Osteocyte (in vitro differentiated cells): ENCODE measurements around the gene SP6. TPM values are rescaled to one million over a fixed set of nuclear protein-coding genes. Genes with fewer than 3 reads are reported as not detected.

Experiments used
- DNase-seq: peaks from one replicate; pipeline ENCODE4 v3.0.0; 2021; ENCODE audit warnings: mixed read lengths; ENCODE audit not compliant: unreplicated experiment; ENCODE audit errors: extremely low spot score
- H3K27ac Mint-ChIP-seq: one replicate; pipeline ENCODE4 v1.8.0; 2021; ENCODE audit warnings: mild to moderate bottlenecking, mixed read lengths; ENCODE audit not compliant: unreplicated experiment
- H3K27me3 Mint-ChIP-seq: one replicate; pipeline ENCODE4 v1.8.0; 2021; ENCODE audit warnings: mixed read lengths; ENCODE audit not compliant: unreplicated experiment
- H3K36me3 Mint-ChIP-seq: one replicate; pipeline ENCODE4 v1.8.0; 2021; ENCODE audit warnings: mixed read lengths; ENCODE audit not compliant: unreplicated experiment
- H3K4me1 Mint-ChIP-seq: one replicate; pipeline ENCODE4 v1.8.0; 2021; ENCODE audit warnings: mixed read lengths; ENCODE audit not compliant: unreplicated experiment
- H3K4me3 Mint-ChIP-seq: one replicate; pipeline ENCODE4 v1.8.0; 2021; ENCODE audit warnings: mild to moderate bottlenecking, moderate library complexity, mixed read lengths; ENCODE audit not compliant: unreplicated experiment
- H3K9me3 Mint-ChIP-seq: one replicate; pipeline ENCODE4 v1.8.0; 2021; ENCODE audit warnings: mixed read lengths; ENCODE audit not compliant: unreplicated experiment
- total RNA-seq: library from RNA; stranded (reverse); gene quantifications from 2 replicates; pipeline ENCODE4 v1.2.1, GENCODE V29; 2021
- TF ChIP-seq, protein P1 (sequence below): fragments of 200-600 bp; sonication (generic); IDR thresholded peaks from 2 replicates; pipeline ENCODE4 v1.5.0; 2021; ENCODE audit warnings: antibody characterized with exemption, mild to moderate bottlenecking, moderate library complexity

Gene SP6
- total RNA-seq, 1 donor from 2014 or later: 0.16 TPM

DNA sequence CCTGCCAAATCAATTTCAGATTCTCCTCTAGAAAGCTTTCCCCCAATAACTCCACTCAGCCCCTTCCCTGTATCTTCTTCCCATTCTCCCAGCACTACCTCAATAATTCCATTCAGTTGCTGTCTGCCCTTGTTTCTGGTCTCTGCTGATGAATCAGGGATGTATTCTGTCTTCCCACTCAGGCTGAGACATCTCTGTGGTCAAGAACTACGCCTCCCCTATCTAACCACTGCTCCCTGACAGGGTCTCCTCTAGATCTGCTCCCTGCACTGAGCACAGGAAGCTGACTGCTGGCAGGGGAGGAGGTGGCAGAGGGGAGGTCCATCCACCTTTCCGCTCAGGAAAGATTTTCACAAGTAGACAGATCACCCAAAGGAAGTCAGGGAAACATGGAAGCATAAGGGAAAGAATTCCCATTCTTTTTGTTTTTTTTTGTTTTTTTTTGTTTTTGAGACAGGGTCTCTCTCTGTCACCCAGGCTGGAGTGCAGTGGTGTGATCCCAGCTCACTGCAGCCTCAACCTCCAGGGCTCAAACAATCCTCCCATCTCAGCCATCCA is 28.1 kb upstream of the SP6 start:
- peaks cover 12% of the 10 kb centered on the region for H3K27me3 Mint-ChIP-seq

DNA sequence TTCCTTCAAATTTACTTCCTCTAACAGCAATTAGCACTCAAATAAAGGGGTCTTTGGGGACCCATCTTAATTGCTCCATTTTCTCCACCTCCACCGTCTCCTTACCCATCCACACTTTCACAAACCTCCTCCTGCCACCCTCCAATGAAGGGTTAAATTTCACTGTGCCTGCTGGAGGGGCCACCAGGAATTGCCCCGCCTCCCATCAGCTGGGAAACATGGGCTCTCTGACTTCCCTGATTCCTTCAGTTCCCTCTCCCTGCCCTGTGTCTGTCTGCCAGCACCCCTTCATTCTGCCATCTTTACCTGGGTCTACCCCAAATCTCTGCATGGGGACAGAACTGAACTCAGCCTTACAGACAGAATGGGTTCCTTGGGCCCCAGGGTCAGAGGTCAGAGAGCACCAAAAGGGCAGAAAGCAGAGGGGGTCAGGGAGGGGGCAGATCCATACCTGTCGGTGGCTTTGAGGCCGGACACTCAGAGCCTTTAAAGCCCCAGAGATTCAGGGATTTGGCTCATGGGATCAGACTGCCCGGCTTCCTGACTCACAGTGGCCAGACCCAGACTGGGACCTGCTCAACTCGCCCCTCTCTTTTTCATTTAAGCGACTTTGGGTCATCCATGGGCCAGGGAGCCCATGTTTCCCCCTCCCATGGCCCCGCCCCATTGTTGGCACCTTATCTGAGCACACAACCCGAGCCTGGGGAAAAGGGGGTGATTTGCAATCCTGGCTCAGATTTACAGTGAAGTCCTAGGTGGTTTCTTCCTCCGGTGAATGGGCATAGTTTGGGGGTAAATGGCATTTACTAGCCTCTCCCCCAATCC is 27.5 kb upstream of the SP6 start:
- TF ChIP-seq, protein P1, sequence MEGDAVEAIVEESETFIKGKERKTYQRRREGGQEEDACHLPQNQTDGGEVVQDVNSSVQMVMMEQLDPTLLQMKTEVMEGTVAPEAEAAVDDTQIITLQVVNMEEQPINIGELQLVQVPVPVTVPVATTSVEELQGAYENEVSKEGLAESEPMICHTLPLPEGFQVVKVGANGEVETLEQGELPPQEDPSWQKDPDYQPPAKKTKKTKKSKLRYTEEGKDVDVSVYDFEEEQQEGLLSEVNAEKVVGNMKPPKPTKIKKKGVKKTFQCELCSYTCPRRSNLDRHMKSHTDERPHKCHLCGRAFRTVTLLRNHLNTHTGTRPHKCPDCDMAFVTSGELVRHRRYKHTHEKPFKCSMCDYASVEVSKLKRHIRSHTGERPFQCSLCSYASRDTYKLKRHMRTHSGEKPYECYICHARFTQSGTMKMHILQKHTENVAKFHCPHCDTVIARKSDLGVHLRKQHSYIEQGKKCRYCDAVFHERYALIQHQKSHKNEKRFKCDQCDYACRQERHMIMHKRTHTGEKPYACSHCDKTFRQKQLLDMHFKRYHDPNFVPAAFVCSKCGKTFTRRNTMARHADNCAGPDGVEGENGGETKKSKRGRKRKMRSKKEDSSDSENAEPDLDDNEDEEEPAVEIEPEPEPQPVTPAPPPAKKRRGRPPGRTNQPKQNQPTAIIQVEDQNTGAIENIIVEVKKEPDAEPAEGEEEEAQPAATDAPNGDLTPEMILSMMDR: no peak
- H3K4me3 Mint-ChIP-seq: no peak overlapping the region
- peaks cover 32% of the 10 kb centered on the region for H3K4me1 Mint-ChIP-seq
- no peaks in the 10 kb centered on the region for H3K36me3 Mint-ChIP-seq
- H3K27me3 Mint-ChIP-seq: peaks cover 16% of the 10 kb centered on the region
- DNase-seq: no peak
- H3K9me3 Mint-ChIP-seq: no peaks in the 10 kb centered on the region
- H3K27ac Mint-ChIP-seq: no peak overlapping the region

More for the DNA sequence above, 28.1 kb upstream of the SP6 start:
- Mint-ChIP-seq H3K27ac (no peak overlapping the region), H3K9me3 (no peaks in the 10 kb centered on the region), H3K4me3 (no peak overlapping the region), H3K36me3 (no peaks in the 10 kb centered on the region), H3K4me1 (peaks cover 30% of the 10 kb centered on the region)
- TF ChIP-seq, protein P1: no peak
- no peak for DNase-seq

DNA sequence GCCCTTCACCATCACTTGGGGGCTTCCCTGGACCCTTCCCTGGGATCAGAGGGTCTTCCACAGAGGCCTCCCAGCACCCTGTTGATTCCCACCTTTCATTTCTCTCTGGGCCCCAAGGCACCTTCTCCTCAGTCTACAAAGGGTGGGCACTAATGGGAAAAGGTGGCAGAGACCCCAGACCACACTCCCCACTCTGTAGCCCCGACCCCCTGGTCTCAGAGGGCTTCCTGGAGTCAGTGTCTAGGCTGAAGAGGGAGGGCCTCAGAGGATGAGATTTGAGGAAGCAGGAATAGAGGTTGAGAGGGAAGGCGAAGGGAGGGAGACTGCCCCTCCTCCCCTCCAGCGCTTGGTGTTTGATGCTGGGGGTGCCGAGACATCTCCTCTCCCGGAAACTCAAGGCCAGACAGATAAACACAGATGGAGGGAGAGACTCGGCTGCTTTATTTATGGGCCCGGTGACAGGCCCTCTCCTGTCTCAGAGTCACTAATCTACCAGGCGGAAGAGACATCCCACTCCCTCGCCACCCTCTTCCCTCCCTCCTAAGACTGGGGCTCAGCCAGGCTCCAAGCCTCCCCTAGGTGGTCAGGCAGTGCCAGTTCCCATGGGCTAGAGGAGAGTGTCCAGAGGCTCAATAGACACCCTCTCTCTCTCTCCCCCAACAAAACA is 26.5 kb upstream of the SP6 start:
- TF ChIP-seq, protein P1: no peak
- no peak overlapping the region for H3K4me3 Mint-ChIP-seq
- H3K27ac Mint-ChIP-seq: no peak overlapping the region
- peaks cover 19% of the 10 kb centered on the region for H3K27me3 Mint-ChIP-seq
- no peak for DNase-seq
- no peaks in the 10 kb centered on the region for H3K36me3 Mint-ChIP-seq
- H3K4me1 Mint-ChIP-seq: peaks cover 38% of the 10 kb centered on the region
- H3K9me3 Mint-ChIP-seq: no peaks in the 10 kb centered on the region

DNA sequence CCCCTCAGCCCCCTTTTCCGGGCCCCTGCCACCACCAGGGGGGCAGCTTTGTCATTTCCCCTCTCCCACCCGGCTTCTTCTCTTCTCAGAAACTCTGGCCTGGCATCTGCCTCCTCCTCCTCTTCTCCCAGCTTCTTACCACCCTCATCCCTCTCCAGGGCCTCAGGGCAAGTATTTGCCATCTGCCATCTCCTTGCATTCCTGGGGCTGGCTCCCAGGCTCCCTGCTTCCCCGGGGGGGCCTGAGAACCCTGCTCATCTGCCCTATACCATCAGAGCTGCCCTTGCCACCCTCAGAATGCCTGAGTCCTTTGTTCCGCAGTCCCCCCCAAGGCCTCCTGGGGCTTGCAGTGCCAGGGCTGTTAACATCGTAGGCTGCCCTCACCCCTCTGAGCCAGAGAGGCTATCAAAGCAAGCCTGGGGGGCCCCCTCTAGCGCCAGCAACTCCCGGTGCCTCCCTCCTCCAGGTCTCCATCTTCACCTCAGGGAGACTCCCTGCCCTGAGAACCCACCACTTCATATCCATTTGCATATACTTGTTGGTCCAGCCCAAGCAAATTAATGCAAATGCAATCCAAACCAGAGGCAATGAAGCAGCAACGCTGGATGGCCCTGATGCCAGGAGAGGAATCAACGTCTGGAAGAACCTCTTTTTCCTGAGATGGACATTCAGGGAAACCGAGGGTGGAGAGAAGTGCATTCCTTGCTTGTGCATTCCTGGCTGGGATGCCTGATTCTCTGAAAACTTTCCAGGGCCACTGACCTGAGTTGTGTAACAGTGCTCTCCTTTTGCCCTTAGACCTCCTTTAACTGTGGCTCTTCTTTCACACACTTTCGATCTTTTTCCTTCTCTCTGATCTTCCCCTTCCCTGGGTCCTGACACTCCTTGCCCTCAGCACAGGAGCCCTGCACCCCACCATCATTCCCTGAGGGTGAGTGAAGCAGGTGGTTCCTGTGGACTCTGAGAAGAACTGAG is 24.3 kb upstream of the SP6 start:
- H3K36me3 Mint-ChIP-seq: no peaks in the 10 kb centered on the region
- no peaks in the 10 kb centered on the region for H3K9me3 Mint-ChIP-seq
- H3K27me3 Mint-ChIP-seq: peaks cover 30% of the 10 kb centered on the region
- DNase-seq: no peak
- H3K27ac Mint-ChIP-seq: peak overlapping the region; percentile 43
- TF ChIP-seq, protein P1: no peak
- H3K4me3 Mint-ChIP-seq: no peak overlapping the region
- H3K4me1 Mint-ChIP-seq: peaks cover 40% of the 10 kb centered on the region
